Measurements from ENCODE around the gene GALNT6.
"Not testable (repeated sequence)": the region's sequence is repeated elsewhere in the genome, so short reads cannot be mapped to it uniquely, and the experiment has no call there.

GALNT6 gene

DNA sequence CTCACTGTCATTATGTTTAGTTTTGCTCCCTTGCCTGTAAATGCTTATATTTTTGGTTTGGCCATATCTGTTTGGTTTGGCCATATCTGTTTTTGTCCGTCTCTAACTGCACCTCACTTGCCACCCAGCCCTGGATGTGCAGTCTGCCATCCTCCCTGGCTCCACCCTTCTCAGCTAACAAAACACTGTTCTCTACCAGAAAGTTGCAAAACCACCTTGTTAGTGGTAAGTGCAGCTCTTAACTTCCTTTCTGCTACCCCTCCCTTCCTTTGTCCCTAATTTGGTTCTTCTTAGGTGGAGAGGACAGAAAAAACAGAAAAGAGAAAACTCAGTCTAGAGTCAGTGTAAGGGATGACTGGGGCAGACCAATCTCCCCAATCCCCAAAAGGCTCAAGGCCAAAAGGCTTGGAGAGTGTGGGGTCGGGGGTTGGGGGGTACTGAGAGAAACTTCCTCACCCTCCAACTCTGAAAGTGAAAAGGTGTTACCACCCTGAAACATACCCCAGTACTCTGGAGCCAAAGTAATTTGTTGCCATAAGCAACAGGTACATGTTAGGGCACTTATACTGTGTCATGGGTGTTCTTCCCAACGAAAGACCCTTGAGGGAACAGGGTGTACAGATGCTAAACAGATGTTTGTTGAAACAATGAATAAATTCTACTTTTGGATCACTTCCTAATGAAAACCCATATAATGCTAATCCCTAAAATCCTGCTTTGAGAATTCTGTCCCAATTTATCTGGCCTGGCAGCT lies 72.2 kb downstream of the GALNT6 start:
- Histone ChIP-seq H3K79me2 (ENCODE audit: control insufficient read depth, low read length) (no peaks in the 10 kb centered on the region), H3K9me3 (ENCODE audit: control insufficient read depth, insufficient read depth, low read length) (no peaks in the 10 kb centered on the region), H3K4me3 (ENCODE audit: low read length) (no peak overlapping the region), H3K27me3 (ENCODE audit: control insufficient read depth, low read length) (peaks cover 47% of the 10 kb centered on the region), H3K4me1 (ENCODE audit: control insufficient read depth, low read length) (peaks cover 5% of the 10 kb centered on the region), H3K9me2 (replicated peaks; ENCODE audit: control insufficient read depth, low read length) (no peaks in the 10 kb centered on the region), H4K20me1 (ENCODE audit: control insufficient read depth, insufficient read depth, low read depth, low read length) (no peaks in the 10 kb centered on the region), H3K27ac (ENCODE audit: low read depth, low read length) (no peak overlapping the region), H3K36me3 (ENCODE audit: control insufficient read depth, low read length) (no peaks in the 10 kb centered on the region), H3F3A (ENCODE audit: control insufficient read depth, insufficient read depth) (no peaks in the 10 kb centered on the region), H3K4me2 (ENCODE audit: low read length) (no peak overlapping the region)
- TF ChIP-seq EZH2phosphoT487 (IDR thresholded peaks at IDR 0.05; ENCODE audit: borderline replicate concordance, low read length) = no peak
- TF ChIP-seq, protein P1, sequence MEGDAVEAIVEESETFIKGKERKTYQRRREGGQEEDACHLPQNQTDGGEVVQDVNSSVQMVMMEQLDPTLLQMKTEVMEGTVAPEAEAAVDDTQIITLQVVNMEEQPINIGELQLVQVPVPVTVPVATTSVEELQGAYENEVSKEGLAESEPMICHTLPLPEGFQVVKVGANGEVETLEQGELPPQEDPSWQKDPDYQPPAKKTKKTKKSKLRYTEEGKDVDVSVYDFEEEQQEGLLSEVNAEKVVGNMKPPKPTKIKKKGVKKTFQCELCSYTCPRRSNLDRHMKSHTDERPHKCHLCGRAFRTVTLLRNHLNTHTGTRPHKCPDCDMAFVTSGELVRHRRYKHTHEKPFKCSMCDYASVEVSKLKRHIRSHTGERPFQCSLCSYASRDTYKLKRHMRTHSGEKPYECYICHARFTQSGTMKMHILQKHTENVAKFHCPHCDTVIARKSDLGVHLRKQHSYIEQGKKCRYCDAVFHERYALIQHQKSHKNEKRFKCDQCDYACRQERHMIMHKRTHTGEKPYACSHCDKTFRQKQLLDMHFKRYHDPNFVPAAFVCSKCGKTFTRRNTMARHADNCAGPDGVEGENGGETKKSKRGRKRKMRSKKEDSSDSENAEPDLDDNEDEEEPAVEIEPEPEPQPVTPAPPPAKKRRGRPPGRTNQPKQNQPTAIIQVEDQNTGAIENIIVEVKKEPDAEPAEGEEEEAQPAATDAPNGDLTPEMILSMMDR (IDR thresholded peaks at IDR 0.05; ENCODE audit: low read depth, low read length, poor library complexity, severe bottlenecking) = no peak

DNA sequence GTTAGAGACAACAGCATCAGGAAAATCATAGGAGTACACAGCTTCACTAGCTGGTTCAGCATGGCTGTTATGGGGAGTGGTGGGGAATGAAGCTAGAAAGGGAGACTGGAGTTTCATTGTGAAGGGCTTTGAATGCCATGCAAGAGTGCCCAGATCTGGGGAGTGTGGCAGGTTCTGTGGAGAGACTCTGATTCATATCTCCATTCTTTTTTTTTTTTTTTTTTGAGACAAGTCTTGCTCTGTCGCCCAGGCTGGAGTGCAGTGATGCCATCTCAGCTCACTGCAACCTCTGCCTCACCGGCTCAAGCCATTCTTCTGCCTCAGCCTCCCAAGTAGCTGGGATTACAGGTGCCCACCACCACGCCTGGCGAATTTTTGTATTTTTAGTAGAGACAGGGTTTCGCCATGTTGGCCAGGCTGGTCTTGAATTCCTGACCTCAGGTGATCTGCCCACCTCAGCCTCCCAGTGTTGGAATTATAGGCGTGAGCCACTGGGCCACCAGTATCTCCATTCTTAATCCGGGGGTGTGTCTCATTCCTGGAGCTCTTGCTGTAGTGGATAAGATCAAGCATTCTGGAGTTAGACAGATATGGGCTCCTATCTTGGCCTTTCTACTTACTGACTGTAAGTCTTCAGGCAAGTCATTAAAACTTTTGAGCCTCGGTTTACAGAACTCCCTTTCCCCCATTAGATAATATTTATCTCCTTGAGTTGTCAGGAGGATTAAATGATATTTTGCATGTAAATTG lies 73.0 kb downstream of the GALNT6 start:
- H3K27me3 ChIP-seq (ENCODE audit: control insufficient read depth, low read length) = peaks cover 39% of the 10 kb centered on the region
- not testable (repeated sequence) for H3K79me2 ChIP-seq (ENCODE audit: control insufficient read depth, low read length); H3K4me1 ChIP-seq (ENCODE audit: control insufficient read depth, low read length); H3K9me3 ChIP-seq (ENCODE audit: control insufficient read depth, insufficient read depth, low read length); H4K20me1 ChIP-seq (ENCODE audit: control insufficient read depth, insufficient read depth, low read depth, low read length); H3K36me3 ChIP-seq (ENCODE audit: control insufficient read depth, low read length); H3K4me3 ChIP-seq (ENCODE audit: low read length); H3K27ac ChIP-seq (ENCODE audit: low read depth, low read length); H3K9me2 ChIP-seq (replicated peaks; ENCODE audit: control insufficient read depth, low read length); H3K4me2 ChIP-seq (ENCODE audit: low read length); H3F3A ChIP-seq (ENCODE audit: control insufficient read depth, insufficient read depth)

DNA sequence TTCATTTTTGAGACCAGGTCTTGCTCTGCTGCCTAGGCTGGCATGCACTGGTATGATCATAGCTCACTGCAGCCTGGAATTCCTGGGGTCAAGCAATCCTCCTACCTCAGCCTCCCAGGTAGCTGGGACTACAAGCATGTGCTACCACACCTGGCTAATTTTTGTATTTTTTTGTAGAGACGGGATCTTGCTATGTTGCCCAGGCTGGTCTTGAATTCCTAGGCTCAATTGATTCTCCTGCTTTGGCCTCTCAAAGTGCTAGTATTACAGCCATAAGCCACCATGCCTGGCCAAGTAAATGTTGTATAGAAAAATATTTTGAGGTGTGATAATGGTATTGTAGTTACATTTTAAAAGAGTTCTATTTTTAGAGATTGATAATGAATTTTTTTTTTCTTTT lies 79.8 kb downstream of the GALNT6 start:
- Histone ChIP-seq H3K9me2 (replicated peaks; ENCODE audit: control insufficient read depth, low read length) (no peaks in the 10 kb centered on the region), H4K20me1 (ENCODE audit: control insufficient read depth, insufficient read depth, low read depth, low read length) (no peaks in the 10 kb centered on the region), H3K36me3 (ENCODE audit: control insufficient read depth, low read length) (no peaks in the 10 kb centered on the region), H3K4me2 (ENCODE audit: low read length) (no peak overlapping the region), H3K4me1 (ENCODE audit: control insufficient read depth, low read length) (no peaks in the 10 kb centered on the region), H3K9me3 (ENCODE audit: control insufficient read depth, insufficient read depth, low read length) (no peaks in the 10 kb centered on the region), H3K27ac (ENCODE audit: low read depth, low read length) (no peak overlapping the region), H3K4me3 (ENCODE audit: low read length) (no peak overlapping the region), H3K27me3 (ENCODE audit: control insufficient read depth, low read length) (peaks cover 12% of the 10 kb centered on the region), H3F3A (ENCODE audit: control insufficient read depth, insufficient read depth) (no peaks in the 10 kb centered on the region), H3K79me2 (ENCODE audit: control insufficient read depth, low read length) (no peaks in the 10 kb centered on the region)
- TF ChIP-seq, protein P1 (IDR thresholded peaks at IDR 0.05; ENCODE audit: low read depth, low read length, poor library complexity, severe bottlenecking) = no peak
- TF ChIP-seq EZH2phosphoT487 (IDR thresholded peaks at IDR 0.05; ENCODE audit: borderline replicate concordance, low read length) = no peak

Measured in DOHH2 (cell line).